H9 (cell line): Measurements from ENCODE around the gene ADCY1. TPM values are rescaled to one million over a fixed set of nuclear protein-coding genes. Genes with fewer than 3 reads are reported as not detected.

Source experiments
- DNase-seq: peaks from one replicate; pipeline ENCODE4 v3.0.0-alpha.2; 2017
- H2AFZ ChIP-seq: one replicate; pipeline ENCODE4 v1.6.1; 2013; ENCODE audit warnings: mild to moderate bottlenecking, low read length, control low read depth, moderate library complexity
- H2AK5ac ChIP-seq: 2 replicates; pipeline ENCODE4 v1.6.1; 2013; ENCODE audit warnings: low read length, control low read depth, mixed read lengths; ENCODE audit not compliant: insufficient read length
- H2BK120ac ChIP-seq: one replicate; pipeline ENCODE4 v1.6.1; 2013; ENCODE audit warnings: low read depth, mild to moderate bottlenecking, low read length, control low read depth, inconsistent platforms; ENCODE audit not compliant: poor library complexity, severe bottlenecking
- H2BK12ac ChIP-seq: 2 replicates; pipeline ENCODE4 v1.6.1; 2013; ENCODE audit warnings: low read length, control low read depth, mixed read lengths, low read depth; ENCODE audit not compliant: insufficient read length
- H2BK15ac ChIP-seq: 2 replicates; pipeline ENCODE4 v1.6.1; 2013; ENCODE audit warnings: low read depth, low read length, control low read depth
- H2BK20ac ChIP-seq: one replicate; pipeline ENCODE4 v1.6.1; 2013; ENCODE audit warnings: low read depth, mild to moderate bottlenecking, low read length, control low read depth, inconsistent platforms; ENCODE audit not compliant: poor library complexity, severe bottlenecking
- H2BK5ac ChIP-seq: 2 replicates; pipeline ENCODE4 v1.6.1; 2013; ENCODE audit warnings: low read length, control low read depth, mixed read lengths; ENCODE audit not compliant: insufficient read length
- H3K14ac ChIP-seq: 2 replicates; pipeline ENCODE4 v1.6.1; 2013; ENCODE audit warnings: low read length, control low read depth; ENCODE audit not compliant: insufficient read depth
- H3K18ac ChIP-seq: 2 replicates; pipeline ENCODE4 v1.6.1; 2013; ENCODE audit warnings: low read depth, mild to moderate bottlenecking, mixed read lengths, low read length, control low read depth; ENCODE audit not compliant: insufficient read length
- H3K23ac ChIP-seq: 2 replicates; pipeline ENCODE4 v1.6.1; 2013; ENCODE audit warnings: low read length, control low read depth, mixed read lengths, low read depth; ENCODE audit not compliant: insufficient read length
- H3K23me2 ChIP-seq: 2 replicates; pipeline ENCODE4 v1.6.1; 2013; ENCODE audit warnings: low read depth, mild to moderate bottlenecking, mixed read lengths, low read length, control low read depth; ENCODE audit not compliant: insufficient read length, poor library complexity, severe bottlenecking
- H3K27ac ChIP-seq: 2 replicates; pipeline ENCODE4 v1.5.1; 2013; ENCODE audit warnings: low read length, control low read depth, mixed read lengths, low read depth; ENCODE audit not compliant: insufficient read length
- H3K27me3 ChIP-seq: 2 replicates; pipeline ENCODE4 v1.6.1; 2013; ENCODE audit warnings: low read length, control low read depth, inconsistent platforms; ENCODE audit not compliant: insufficient read depth
- H3K4ac ChIP-seq: 2 replicates; pipeline ENCODE4 v1.6.1; 2013; ENCODE audit warnings: low read depth, mild to moderate bottlenecking, control low read depth, inconsistent platforms, low read length, moderate library complexity
- H3K4me1 ChIP-seq: 2 replicates; pipeline ENCODE4 v1.6.1; 2013; ENCODE audit warnings: low read length, control low read depth, inconsistent platforms; ENCODE audit not compliant: insufficient read depth
- H3K4me2 ChIP-seq: 2 replicates; pipeline ENCODE4 v1.6.1; 2013; ENCODE audit warnings: low read length, control low read depth, mixed read lengths; ENCODE audit not compliant: insufficient read length, insufficient read depth
- H3K56ac ChIP-seq: 2 replicates; pipeline ENCODE4 v1.6.1; 2013; ENCODE audit warnings: low read depth, mild to moderate bottlenecking, mixed read lengths, low read length, control low read depth; ENCODE audit not compliant: insufficient read length
- H3K79me1 ChIP-seq: 2 replicates; pipeline ENCODE4 v1.6.1; 2013; ENCODE audit warnings: low read depth, mild to moderate bottlenecking, moderate library complexity, low read length, control low read depth, inconsistent platforms; ENCODE audit not compliant: insufficient read depth, poor library complexity, severe bottlenecking
- H3K79me2 ChIP-seq: 2 replicates; pipeline ENCODE4 v1.6.1; 2013; ENCODE audit warnings: low read length, control low read depth, inconsistent platforms; ENCODE audit not compliant: insufficient read depth
- H3K9ac ChIP-seq: 2 replicates; pipeline ENCODE4 v1.6.1; 2013; ENCODE audit warnings: low read length, control low read depth, mixed read lengths; ENCODE audit not compliant: insufficient read length; ENCODE audit errors: extremely low read depth
- H3K9me3 ChIP-seq: one replicate; pipeline ENCODE4 v1.6.1; 2013; ENCODE audit warnings: low read depth, low read length, inconsistent platforms; ENCODE audit not compliant: control insufficient read depth
- H3T11ph ChIP-seq: one replicate; pipeline ENCODE4 v1.6.1; 2013; ENCODE audit warnings: mild to moderate bottlenecking, low read length, control low read depth, inconsistent platforms
- H4K20me1 ChIP-seq: one replicate; pipeline ENCODE4 v1.6.1; 2013; ENCODE audit not compliant: control insufficient read depth, insufficient read length, insufficient read depth
- H4K5ac ChIP-seq: 2 replicates; pipeline ENCODE4 v1.6.1; 2013; ENCODE audit warnings: low read depth, mild to moderate bottlenecking, mixed read lengths, low read length, control low read depth; ENCODE audit not compliant: insufficient read length
- H4K8ac ChIP-seq: replicated peaks from 2 replicates; pipeline ENCODE4 v1.6.1; 2013; ENCODE audit warnings: low read length, control low read depth, mixed read lengths, low read depth; ENCODE audit not compliant: insufficient read length
- H4K91ac ChIP-seq: 2 replicates; pipeline ENCODE4 v1.6.1; 2013; ENCODE audit warnings: low read depth, mild to moderate bottlenecking, moderate library complexity, mixed read lengths, low read length, control low read depth; ENCODE audit not compliant: insufficient read length
- H3K27ac Mint-ChIP-seq, 3 experiments: 2 replicates in 2 of 3; 3 replicates in 1 of 3; pipeline ENCODE4 v1.8.0; 2020 to 2021; ENCODE audit warnings: mixed read lengths in 3 of 3, mild to moderate bottlenecking in 1 of 3, moderate library complexity in 1 of 3
- H3K27me3 Mint-ChIP-seq: 2 replicates; pipeline ENCODE4 v1.8.0; 2021; ENCODE audit warnings: low read depth, mild to moderate bottlenecking, moderate library complexity, mixed read lengths
- H3K36me3 Mint-ChIP-seq, 3 experiments: 2 replicates in 2 of 3; 3 replicates in 1 of 3; pipeline ENCODE4 v1.8.0; 2020 to 2021; ENCODE audit warnings: low read depth in 3 of 3, mixed read lengths in 3 of 3; ENCODE audit not compliant: insufficient read depth in 1 of 3
- H3K4me1 Mint-ChIP-seq, 2 experiments: 2 replicates each; pipeline ENCODE4 v1.8.0; 2020; ENCODE audit warnings: mixed read lengths in 2 of 2
- H3K4me3 Mint-ChIP-seq, 2 experiments: 2 replicates in 1 of 2; 3 replicates in 1 of 2; pipeline ENCODE4 v1.8.0; 2020 to 2021; ENCODE audit warnings: mild to moderate bottlenecking in 2 of 2, mixed read lengths in 2 of 2, moderate library complexity in 1 of 2
- H3K9me3 Mint-ChIP-seq, 2 experiments: 2 replicates in 1 of 2; 3 replicates in 1 of 2; pipeline ENCODE4 v1.8.0; 2020; ENCODE audit warnings: mild to moderate bottlenecking in 2 of 2, mixed read lengths in 2 of 2, moderate library complexity in 1 of 2
- CTCF ChIP-seq: fragments of 200-600 bp; sonication (generic); conservative IDR thresholded peaks from 3 replicates; pipeline ENCODE4 v1.8.0; 2021; ENCODE audit warnings: antibody characterized with exemption, mild to moderate bottlenecking
- WGBS: extraction: QIAGEN DNeasy Blood & Tissue Kit; methylation state at CpG from one replicate; pipeline ENCODE4 v1.1.7; 2013; ENCODE audit warnings: missing lambda C conversion rate, low lambda C conversion rate, mixed read lengths; ENCODE audit not compliant: insufficient read length; ENCODE audit errors: extremely low coverage; 5-methylcytosine and 5-hydroxymethylcytosine counted together
- total RNA-seq: library from RNA; stranded (reverse); gene quantifications from 2 replicates; pipeline ENCODE4 v1.2.1, GENCODE V29; 2021

The ADCY1 gene
- total RNA-seq, 1 experiment from 2014 or later = 21.6 TPM

DNA sequence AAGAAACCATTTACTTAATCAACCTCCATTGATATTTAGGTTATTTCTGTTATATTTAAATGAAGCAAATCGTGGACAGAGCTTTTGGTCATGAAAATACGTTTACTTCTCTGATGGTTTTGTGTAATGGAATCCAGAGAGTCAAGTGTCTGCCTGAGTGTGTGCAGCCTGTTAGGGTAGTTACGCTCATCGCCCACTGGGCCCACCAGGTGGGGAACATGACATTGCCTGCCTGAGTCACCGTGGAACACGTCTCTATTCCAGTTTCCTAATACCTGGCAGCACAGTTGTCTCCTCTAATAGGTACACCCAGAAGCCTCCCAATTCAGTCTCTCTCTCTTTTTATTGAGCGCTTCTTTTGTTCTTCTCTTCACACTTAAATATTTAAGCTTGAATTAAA is 91.0 kb downstream of the ADCY1 start:
- no peaks in the 10 kb centered on the region for H4K20me1 ChIP-seq
- no peak overlapping the region for H2BK5ac ChIP-seq
- peak overlapping the region in 1 of 3 experiments; percentile 91; a peak in 1 of 7 replicates for H3K27ac Mint-ChIP-seq
- H3K56ac ChIP-seq = no peak overlapping the region
- H3K4me1 ChIP-seq = no peaks in the 10 kb centered on the region
- WGBS = no CpG with 5 or more reads among the region's 7 CpGs
- peaks cover 0 to 2% (median 2%) of the 10 kb centered on the region in 3 experiments; a peak in 3 of 7 replicates for H3K36me3 Mint-ChIP-seq
- no peaks in the 10 kb centered on the region for H3K4me1 Mint-ChIP-seq
- no peak overlapping the region for H4K5ac ChIP-seq
- no peak overlapping the region for H2AFZ ChIP-seq
- no peaks in the 10 kb centered on the region; the same call in 1 of the 2 replicates for H3K27me3 Mint-ChIP-seq
- H3K27ac ChIP-seq = no peak overlapping the region
- no peak overlapping the region for H3K4me2 ChIP-seq
- no peak overlapping the region for H2BK12ac ChIP-seq
- TF ChIP-seq CTCF = no peak
- no peak overlapping the region for H2BK20ac ChIP-seq
- H3K4me3 Mint-ChIP-seq = no peak overlapping the region
- peak; percentile 18 for DNase-seq
- no peak overlapping the region for H3T11ph ChIP-seq
- H3K9ac ChIP-seq = no peak overlapping the region
- no peak overlapping the region for H4K91ac ChIP-seq
- no peak overlapping the region for H2BK15ac ChIP-seq
- H3K79me2 ChIP-seq = no peaks in the 10 kb centered on the region
- no peak overlapping the region for H2AK5ac ChIP-seq
- H3K23me2 ChIP-seq = no peaks in the 10 kb centered on the region
- no peak overlapping the region for H3K23ac ChIP-seq
- H3K4ac ChIP-seq = no peak overlapping the region
- H3K14ac ChIP-seq = no peak overlapping the region
- no peak overlapping the region for H4K8ac ChIP-seq
- no peak overlapping the region for H3K18ac ChIP-seq
- H2BK120ac ChIP-seq = no peak overlapping the region
- H3K9me3 ChIP-seq = no peaks in the 10 kb centered on the region
- H3K79me1 ChIP-seq = no peaks in the 10 kb centered on the region
- H3K27me3 ChIP-seq = no peaks in the 10 kb centered on the region
- no peaks in the 10 kb centered on the region; a peak in 1 of 5 replicates for H3K9me3 Mint-ChIP-seq
